K562 (cell line): ENCODE results near the gene GALNT18.

ENCODE experiments used
- EGR1 ChIP-seq: fragments of 450-650 bp; conservative IDR thresholded peaks from 2 replicates; pipeline ENCODE4 v1.6.1; 2017; ENCODE audit warnings: mild to moderate bottlenecking
- FOS ChIP-seq: IDR thresholded peaks from 3 replicates; pipeline ENCODE4 v1.6.1; 2011; ENCODE audit not compliant: insufficient read length; ENCODE audit errors: extremely low read depth
- FOXP1 ChIP-seq: sonication (generic); formaldehyde crosslinking; IDR thresholded peaks from 2 replicates; pipeline ENCODE4 v1.8.0; 2022; ENCODE audit warnings: mild to moderate bottlenecking, missing genetic modification reagents
- NEUROD1 ChIP-seq: fragments of 150-350 bp; IDR thresholded peaks from 2 replicates; pipeline ENCODE4 v1.6.1; 2014; ENCODE audit warnings: borderline replicate concordance, low read length, low read depth; ENCODE audit not compliant: partially characterized antibody
- POLR2A ChIP-seq: fragments of 450-650 bp; conservative IDR thresholded peaks from 2 replicates; pipeline ENCODE4 v1.6.1; 2016
- TCFL5 ChIP-seq: fragments of 250-450 bp; sonication (Bioruptor Pico); conservative IDR thresholded peaks from 2 replicates; pipeline ENCODE4 v1.6.1; 2021; ENCODE audit warnings: mild to moderate bottlenecking, moderate library complexity, matching md5 sums
- ZNF146 ChIP-seq: IDR thresholded peaks from one replicate; pipeline ENCODE4 v1.6.1; 2018; ENCODE audit warnings: missing compliant biosample characterization; ENCODE audit not compliant: unreplicated experiment
- TF ChIP-seq, protein P1 (sequence below), 3 experiments: IDR thresholded peaks in 2 of 3; conservative IDR thresholded peaks in 1 of 3; 2 replicates each; pipeline ENCODE4 v1.5.1; 2011 to 2012; ENCODE audit warnings: low read length in 3 of 3, mild to moderate bottlenecking in 3 of 3, control low read depth in 2 of 3, improper control_type of control experiment in 1 of 3, inconsistent platforms in 1 of 3, low read depth in 1 of 3, mixed read lengths in 1 of 3, moderate library complexity in 1 of 3; ENCODE audit not compliant: insufficient read depth in 2 of 3
- TF ChIP-seq, protein P2 (sequence below): conservative IDR thresholded peaks from 2 replicates; pipeline ENCODE4 v1.6.1; 2011; ENCODE audit warnings: low read depth, mild to moderate bottlenecking, low read length; ENCODE audit not compliant: control insufficient read depth

DNA sequence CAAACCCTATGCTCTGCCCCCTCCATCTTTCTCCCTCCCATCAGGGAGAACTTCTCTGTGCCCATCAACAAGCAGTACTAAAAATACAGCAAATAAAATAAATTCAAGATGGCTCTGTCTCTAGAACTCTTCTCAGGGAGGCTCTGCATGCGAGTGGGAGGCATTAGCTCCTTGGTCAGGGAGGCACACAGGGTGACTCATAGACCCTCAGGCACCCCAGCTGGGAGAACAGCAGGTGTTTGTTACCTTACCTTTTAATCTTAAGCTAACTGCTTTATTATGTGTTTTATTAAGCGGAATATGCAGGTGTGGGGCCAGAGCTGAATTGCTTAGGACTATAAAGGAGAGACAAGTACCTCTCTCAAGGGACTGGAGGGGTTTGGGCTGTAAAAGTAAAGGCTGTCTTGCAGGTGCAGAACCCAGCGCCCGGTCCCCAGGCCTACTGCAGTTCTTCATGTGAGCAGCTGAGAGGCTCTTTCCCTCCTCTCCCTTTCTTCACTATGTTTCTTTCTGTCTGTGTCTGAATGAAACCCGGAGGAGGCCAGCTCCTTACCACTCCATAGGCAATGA is 289.6 kb downstream of the GALNT18 start:
- TF ChIP-seq POLR2A, result no peak
- no peak for TF ChIP-seq FOXP1 (CRISPR knock-in tag)
- no peak for TF ChIP-seq EGR1
- no peak for TF ChIP-seq TCFL5 (CRISPR knock-in tag)
- TF ChIP-seq ZNF146 (CRISPR knock-in tag), result no peak
- no peak for TF ChIP-seq NEUROD1
- TF ChIP-seq FOS, result no peak
- TF ChIP-seq, protein P1, sequence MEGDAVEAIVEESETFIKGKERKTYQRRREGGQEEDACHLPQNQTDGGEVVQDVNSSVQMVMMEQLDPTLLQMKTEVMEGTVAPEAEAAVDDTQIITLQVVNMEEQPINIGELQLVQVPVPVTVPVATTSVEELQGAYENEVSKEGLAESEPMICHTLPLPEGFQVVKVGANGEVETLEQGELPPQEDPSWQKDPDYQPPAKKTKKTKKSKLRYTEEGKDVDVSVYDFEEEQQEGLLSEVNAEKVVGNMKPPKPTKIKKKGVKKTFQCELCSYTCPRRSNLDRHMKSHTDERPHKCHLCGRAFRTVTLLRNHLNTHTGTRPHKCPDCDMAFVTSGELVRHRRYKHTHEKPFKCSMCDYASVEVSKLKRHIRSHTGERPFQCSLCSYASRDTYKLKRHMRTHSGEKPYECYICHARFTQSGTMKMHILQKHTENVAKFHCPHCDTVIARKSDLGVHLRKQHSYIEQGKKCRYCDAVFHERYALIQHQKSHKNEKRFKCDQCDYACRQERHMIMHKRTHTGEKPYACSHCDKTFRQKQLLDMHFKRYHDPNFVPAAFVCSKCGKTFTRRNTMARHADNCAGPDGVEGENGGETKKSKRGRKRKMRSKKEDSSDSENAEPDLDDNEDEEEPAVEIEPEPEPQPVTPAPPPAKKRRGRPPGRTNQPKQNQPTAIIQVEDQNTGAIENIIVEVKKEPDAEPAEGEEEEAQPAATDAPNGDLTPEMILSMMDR (IDR thresholded peaks at IDR 0.05 in 2 of 3, conservative IDR thresholded peaks at IDR 0.05 in 1 of 3; ENCODE audit: insufficient read depth in 2 of 3, low read depth in 1 of 3, low read length in 3 of 3), result no peak
- TF ChIP-seq, protein P2, sequence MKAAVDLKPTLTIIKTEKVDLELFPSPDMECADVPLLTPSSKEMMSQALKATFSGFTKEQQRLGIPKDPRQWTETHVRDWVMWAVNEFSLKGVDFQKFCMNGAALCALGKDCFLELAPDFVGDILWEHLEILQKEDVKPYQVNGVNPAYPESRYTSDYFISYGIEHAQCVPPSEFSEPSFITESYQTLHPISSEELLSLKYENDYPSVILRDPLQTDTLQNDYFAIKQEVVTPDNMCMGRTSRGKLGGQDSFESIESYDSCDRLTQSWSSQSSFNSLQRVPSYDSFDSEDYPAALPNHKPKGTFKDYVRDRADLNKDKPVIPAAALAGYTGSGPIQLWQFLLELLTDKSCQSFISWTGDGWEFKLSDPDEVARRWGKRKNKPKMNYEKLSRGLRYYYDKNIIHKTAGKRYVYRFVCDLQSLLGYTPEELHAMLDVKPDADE, result no peak
